HCT116 (cell line): ENCODE results near the gene SVEP1. TPM values are rescaled to one million over a fixed set of nuclear protein-coding genes. Genes with fewer than 3 reads are reported as not detected.

Experiments used
- ATAC-seq: fragments of 200-7000 bp; cut with Tn5 transposase; 2 replicates; pipeline ENCODE4 v1.9.1; 2020; ENCODE audit warnings: mild to moderate bottlenecking, moderate library complexity
- BruUV-seq: library from RNA; stranded (reverse); fragments of 400-500 nt; replicated peaks from 2 replicates; lab custom pipeline; 2021; lab: Mats Ljungman, UMichigan
- CTCF ChIA-PET: fragments of 300-600 bp; sonication (Branson Sonifier 250); formaldehyde crosslinking; loops from one replicate; lab custom pipeline; 2021; ENCODE audit warnings: antibody characterized with exemption; lab: Charles Lee
- POLR2A ChIA-PET: fragments of 300-600, 350-600 bp; sonication (Branson Sonifier 250); formaldehyde crosslinking; loops from one replicate; lab custom pipeline; 2021; ENCODE audit warnings: antibody characterized with exemption; lab: Charles Lee
- RAD21 ChIA-PET, 2 experiments: fragments of 300-600 bp; sonication (Branson Sonifier 250); formaldehyde crosslinking; loops; one replicate each; lab custom pipeline; 2023; ENCODE audit warnings: low total read pairs in 2 of 2; ENCODE audit not compliant: uncharacterized antibody in 2 of 2, unreplicated experiment in 2 of 2, low non-redundant PET in 1 of 2; lab: Charles Lee
- DNase-seq: peaks from one replicate; pipeline ENCODE4 v3.0.0-alpha.2; 2010; ENCODE audit warnings: low read depth, low spot score
- H2AFZ ChIP-seq: fragments of 200-600 bp; shearing (Covaris generic), sonication (generic); 2 replicates; pipeline ENCODE4 v1.6.1; 2017; ENCODE audit warnings: low read depth, mixed run types, mixed read lengths, antibody characterized with exemption, low read length; ENCODE audit not compliant: poor library complexity, severe bottlenecking
- H3K27ac ChIP-seq: 2 replicates; pipeline ENCODE4 v1.5.1; 2012; ENCODE audit warnings: low read depth, low read length
- H3K27me3 ChIP-seq: fragments of 200-600 bp; sonication (generic); 2 replicates; pipeline ENCODE4 v1.6.1; 2016; ENCODE audit warnings: mixed run types, low read length, mixed read lengths; ENCODE audit not compliant: insufficient read depth
- H3K36me3 ChIP-seq, 2 experiments: fragments of 200-500 bp in 1 of 2; fragments of 200-600 bp in 1 of 2; sonication (Bioruptor generic) in 1 of 2; sonication (generic) in 1 of 2; 2 replicates each; pipeline versions ENCODE4 v1.5.1 to v1.6.1; 2014 to 2016; ENCODE audit warnings: low read length in 2 of 2, inconsistent platforms in 1 of 2, mixed read lengths in 1 of 2, mixed run types in 1 of 2; ENCODE audit not compliant: insufficient read depth in 2 of 2, control insufficient read depth in 1 of 2
- H3K4me1 ChIP-seq, 2 experiments: fragments of 200-600 bp in 1 of 2; sonication (generic) in 1 of 2; 2 replicates each; pipeline versions ENCODE4 v1.5.1 to v1.6.1; 2012 to 2017; ENCODE audit warnings: low read length in 2 of 2, inconsistent platforms in 1 of 2, mild to moderate bottlenecking in 1 of 2, mixed read lengths in 1 of 2, mixed run types in 1 of 2, moderate library complexity in 1 of 2; ENCODE audit not compliant: insufficient read depth in 2 of 2, control insufficient read depth in 1 of 2
- H3K4me2 ChIP-seq: fragments of 200-600 bp; sonication (generic); 2 replicates; pipeline ENCODE4 v1.6.1; 2017; ENCODE audit warnings: mixed run types, low read length, mixed read lengths
- H3K4me3 ChIP-seq, 2 experiments: fragments of 200-600 bp in 1 of 2; sonication (generic) in 1 of 2; replicated peaks in 1 of 2; 2 replicates each; pipeline ENCODE4 v1.5.1; 2011 to 2016; ENCODE audit warnings: low read length in 2 of 2, control low read depth in 1 of 2, low read depth in 1 of 2, mild to moderate bottlenecking in 1 of 2, mixed read lengths in 1 of 2, mixed run types in 1 of 2
- H3K79me2 ChIP-seq: fragments of 200-600 bp; sonication (generic); 2 replicates; pipeline ENCODE4 v1.6.1; 2017; ENCODE audit warnings: mild to moderate bottlenecking, mixed run types, low read length, moderate library complexity, mixed read lengths; ENCODE audit not compliant: insufficient read depth
- H3K9ac ChIP-seq: fragments of 200-600 bp; sonication (generic); 2 replicates; pipeline ENCODE4 v1.6.1; 2016; ENCODE audit warnings: low read length, mixed read lengths
- H3K9me2 ChIP-seq: fragments of 200-600 bp; sonication (generic), shearing (Covaris generic); 2 replicates; pipeline ENCODE4 v1.6.1; 2017; ENCODE audit warnings: mixed run types, mild to moderate bottlenecking, moderate library complexity; ENCODE audit not compliant: insufficient read depth
- H3K9me3 ChIP-seq, 2 experiments: fragments of 200-500 bp in 1 of 2; fragments of 200-600 bp in 1 of 2; sonication (Bioruptor generic) in 1 of 2; sonication (generic) in 1 of 2; 2 replicates each; pipeline ENCODE4 v1.6.1; 2014 to 2017; ENCODE audit warnings: low read length in 2 of 2, mixed read lengths in 2 of 2, inconsistent platforms in 1 of 2, low read depth in 1 of 2, mild to moderate bottlenecking in 1 of 2, mixed run types in 1 of 2, moderate library complexity in 1 of 2; ENCODE audit not compliant: control insufficient read depth in 1 of 2, insufficient read depth in 1 of 2
- H4K20me1 ChIP-seq: fragments of 200-600 bp; sonication (generic), shearing (Covaris generic); 2 replicates; pipeline ENCODE4 v1.6.1; 2017; ENCODE audit warnings: mixed run types, mild to moderate bottlenecking, moderate library complexity; ENCODE audit not compliant: insufficient read depth
- CBX3 ChIP-seq: IDR thresholded peaks from 2 replicates; pipeline ENCODE4 v1.6.1; 2012; ENCODE audit warnings: low read depth
- CEBPB ChIP-seq: IDR thresholded peaks from 2 replicates; pipeline ENCODE4 v1.6.1; 2012; ENCODE audit warnings: low read depth
- EGR1 ChIP-seq: IDR thresholded peaks from 2 replicates; pipeline ENCODE4 v1.6.1; 2012; ENCODE audit warnings: low read depth
- ELF1 ChIP-seq: IDR thresholded peaks from 2 replicates; pipeline ENCODE4 v1.6.1; 2012; ENCODE audit warnings: low read depth, borderline replicate concordance
- EZH2 ChIP-seq: fragments of 200-600 bp; sonication (generic); IDR thresholded peaks from 2 replicates; pipeline ENCODE4 v1.6.1; 2017; ENCODE audit warnings: antibody characterized with exemption, mixed run types
- FOSL1 ChIP-seq: IDR thresholded peaks from 2 replicates; pipeline ENCODE4 v1.6.1; 2012; ENCODE audit warnings: low read depth
- JUND ChIP-seq: IDR thresholded peaks from 2 replicates; pipeline ENCODE4 v1.6.1; 2012
- POLR2A ChIP-seq: IDR thresholded peaks from 2 replicates; pipeline ENCODE4 v1.7.0; 2011; ENCODE audit warnings: borderline replicate concordance; ENCODE audit not compliant: insufficient read depth, insufficient read length; ENCODE audit errors: extremely low read depth
- POLR2AphosphoS5 ChIP-seq: IDR thresholded peaks from 2 replicates; pipeline ENCODE4 v1.6.1; 2011; ENCODE audit warnings: mild to moderate bottlenecking, low read depth, low read length, moderate library complexity
- RAD21 ChIP-seq: IDR thresholded peaks from 2 replicates; pipeline ENCODE4 v1.6.1; 2012; ENCODE audit warnings: low read depth, mild to moderate bottlenecking
- SIN3A ChIP-seq: IDR thresholded peaks from 2 replicates; pipeline ENCODE4 v1.6.1; 2012; ENCODE audit warnings: low read depth
- SP1 ChIP-seq: IDR thresholded peaks from 2 replicates; pipeline ENCODE4 v1.6.1; 2012; ENCODE audit warnings: low read depth
- SRF ChIP-seq: IDR thresholded peaks from 2 replicates; pipeline ENCODE4 v1.6.1; 2012; ENCODE audit warnings: low read depth
- TCF7L2 ChIP-seq: IDR thresholded peaks from 2 replicates; pipeline ENCODE4 v1.7.0; 2011; ENCODE audit warnings: borderline replicate concordance, inconsistent platforms; ENCODE audit not compliant: insufficient read depth, insufficient read length; ENCODE audit errors: extremely low read depth
- YY1 ChIP-seq: IDR thresholded peaks from 2 replicates; pipeline ENCODE4 v1.6.1; 2011; ENCODE audit warnings: low read length, low read depth, moderate library complexity, mild to moderate bottlenecking; ENCODE audit not compliant: insufficient replicate concordance; ENCODE audit errors: extremely low read depth
- ZFX ChIP-seq: fragments of 450-650 bp; IDR thresholded peaks from 2 replicates; pipeline ENCODE4 v1.6.1; 2017
- ZNF274 ChIP-seq: fragments of 200-500 bp; sonication (Bioruptor generic); IDR thresholded peaks from 2 replicates; pipeline ENCODE4 v1.6.1; 2014; ENCODE audit warnings: mild to moderate bottlenecking, low read depth, low read length, inconsistent platforms
- intact Hi-C: fragments of 100-400 bp; cut with micrococcal nuclease; formaldehyde crosslinking; loops from 2 replicates; pipeline ENCODE4 v1.10.0; 2022
- total RNA-seq: library from RNA; stranded (reverse); gene quantifications from one replicate; pipeline ENCODE4 v1.2.1, GENCODE V29; 2021; ENCODE audit not compliant: unreplicated experiment
- TF ChIP-seq, protein P1 (sequence below): IDR thresholded peaks from 2 replicates; pipeline ENCODE4 v1.6.1; 2011; ENCODE audit warnings: mild to moderate bottlenecking, low read length, moderate library complexity; ENCODE audit not compliant: insufficient replicate concordance; ENCODE audit errors: extremely low read depth

The SVEP1 gene
- total RNA-seq, 1 experiment from 2014 or later = 0.15 TPM

DNA sequence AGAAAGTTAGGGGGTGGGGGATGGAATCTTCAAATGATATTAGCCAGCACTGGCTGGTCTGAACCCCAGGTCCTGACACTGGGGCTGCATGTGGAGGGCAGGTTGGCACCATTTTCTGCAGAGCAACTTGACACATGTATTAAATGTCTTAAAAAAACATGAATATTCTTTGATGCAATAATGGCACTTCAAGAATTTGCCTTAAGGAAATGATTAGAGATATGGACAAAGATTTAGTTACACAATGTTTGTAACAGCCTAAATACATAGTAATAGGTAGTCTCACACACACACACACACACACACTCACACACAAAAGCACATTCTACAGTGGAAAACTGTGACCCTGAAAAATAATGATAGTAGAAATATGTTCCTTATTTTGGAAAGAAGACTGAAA is 3.6 kb downstream of the SVEP1 start:
- intact Hi-C loops = no loop called here
- no TSS peak for BruUV-seq
- POLR2A ChIA-PET = no interaction called here

DNA sequence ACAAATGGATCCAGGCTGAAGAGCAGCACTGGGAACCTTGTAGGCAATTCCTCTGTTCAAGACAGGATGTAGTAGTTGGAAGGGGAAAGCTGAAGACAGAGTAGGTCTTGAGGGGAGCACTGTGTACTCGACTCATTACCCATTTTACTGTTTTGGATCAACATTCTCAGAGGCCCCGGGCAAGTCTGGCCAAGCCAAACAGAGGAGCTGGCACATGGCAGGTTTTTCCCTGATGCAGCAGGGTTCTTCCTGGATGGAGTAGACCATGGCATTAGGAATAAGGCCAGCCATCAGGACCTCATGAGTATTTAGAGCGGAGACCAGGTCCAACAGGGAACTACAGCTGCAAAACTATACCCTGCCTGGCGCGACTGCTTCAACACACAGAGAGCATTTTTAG is 4.4 kb downstream of the SVEP1 start:
- Histone ChIP-seq H2AFZ (no peak overlapping the region), H3K27me3 (no peaks in the 10 kb centered on the region), H3K4me2 (no peak overlapping the region), H3K79me2 (no peaks in the 10 kb centered on the region), H3K36me3 (no peaks in the 10 kb centered on the region), H3K4me1 (no peaks in the 10 kb centered on the region), H4K20me1 (no peaks in the 10 kb centered on the region), H3K9me3 (no peaks in the 10 kb centered on the region), H3K9ac (no peak overlapping the region), H3K9me2 (no peaks in the 10 kb centered on the region), H3K4me3 (no peak overlapping the region), H3K27ac (no peak overlapping the region)
- RAD21 ChIA-PET = interaction anchor here in 1 of 2 experiments (0.6 kb wide), 1 partner anchor 74 kb away, joined by 4 read pairs; no protein-coding TSS in a partner anchor
- DNase-seq (no peak), ATAC-seq (no peak)
- intact Hi-C loops = no loop called here
- POLR2A ChIA-PET = no interaction called here
- no TSS peak for BruUV-seq
- CTCF ChIA-PET = no interaction called here
- TF ChIP-seq YY1 (no peak), EZH2 (no peak), CBX3 (no peak), ZFX (no peak), JUND (no peak), SIN3A (no peak), ELF1 (no peak), SP1 (no peak), RAD21 (no peak), ZNF274 (no peak), SRF (no peak), EGR1 (no peak), POLR2AphosphoS5 (no peak), CEBPB (no peak), FOSL1 (no peak)
- TF ChIP-seq, protein P1, sequence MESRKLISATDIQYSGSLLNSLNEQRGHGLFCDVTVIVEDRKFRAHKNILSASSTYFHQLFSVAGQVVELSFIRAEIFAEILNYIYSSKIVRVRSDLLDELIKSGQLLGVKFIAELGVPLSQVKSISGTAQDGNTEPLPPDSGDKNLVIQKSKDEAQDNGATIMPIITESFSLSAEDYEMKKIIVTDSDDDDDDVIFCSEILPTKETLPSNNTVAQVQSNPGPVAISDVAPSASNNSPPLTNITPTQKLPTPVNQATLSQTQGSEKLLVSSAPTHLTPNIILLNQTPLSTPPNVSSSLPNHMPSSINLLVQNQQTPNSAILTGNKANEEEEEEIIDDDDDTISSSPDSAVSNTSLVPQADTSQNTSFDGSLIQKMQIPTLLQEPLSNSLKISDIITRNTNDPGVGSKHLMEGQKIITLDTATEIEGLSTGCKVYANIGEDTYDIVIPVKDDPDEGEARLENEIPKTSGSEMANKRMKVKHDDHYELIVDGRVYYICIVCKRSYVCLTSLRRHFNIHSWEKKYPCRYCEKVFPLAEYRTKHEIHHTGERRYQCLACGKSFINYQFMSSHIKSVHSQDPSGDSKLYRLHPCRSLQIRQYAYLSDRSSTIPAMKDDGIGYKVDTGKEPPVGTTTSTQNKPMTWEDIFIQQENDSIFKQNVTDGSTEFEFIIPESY = no peak

More for the DNA sequence above, 3.6 kb downstream of the SVEP1 start:
- H3K79me2 ChIP-seq = no peaks in the 10 kb centered on the region
- H3K4me3 ChIP-seq = no peak overlapping the region
- no peak for DNase-seq
- no peak overlapping the region for H3K27ac ChIP-seq
- no peak overlapping the region for H3K9ac ChIP-seq
- H3K36me3 ChIP-seq = no peaks in the 10 kb centered on the region
- no peaks in the 10 kb centered on the region for H3K9me2 ChIP-seq
- no peak overlapping the region for H3K4me2 ChIP-seq
- TF ChIP-seq CEBPB (no peak), FOSL1 (no peak), EZH2 (no peak), POLR2A (no peak), YY1 (no peak), TCF7L2 (no peak), ZNF274 (no peak), JUND (no peak), SRF (no peak), SIN3A (no peak)
- CTCF ChIA-PET = no interaction called here
- no peak overlapping the region for H2AFZ ChIP-seq
- H3K9me3 ChIP-seq = no peaks in the 10 kb centered on the region
- no peaks in the 10 kb centered on the region for H3K27me3 ChIP-seq
- RAD21 ChIA-PET = interaction anchor here in 1 of 2 experiments (0.6 kb wide), 1 partner anchor 75 kb away, joined by 4 read pairs; no protein-coding TSS in a partner anchor
- no peak for ATAC-seq
- H3K4me1 ChIP-seq = no peaks in the 10 kb centered on the region
- no peaks in the 10 kb centered on the region for H4K20me1 ChIP-seq
